ENCODE data around the gene NUP85. TPM values are rescaled to one million over a fixed set of nuclear protein-coding genes. Genes with fewer than 3 reads are reported as not detected.
A peak's percentile ranks its signal among the peaks of the same experiment; 100 is the strongest.

The NUP85 gene
- total and polyA plus RNA-seq, 2 donors (not counting 3 experiments of a cell fraction or from before 2014, with no cell fraction given): 105 to 120 TPM

DNA sequence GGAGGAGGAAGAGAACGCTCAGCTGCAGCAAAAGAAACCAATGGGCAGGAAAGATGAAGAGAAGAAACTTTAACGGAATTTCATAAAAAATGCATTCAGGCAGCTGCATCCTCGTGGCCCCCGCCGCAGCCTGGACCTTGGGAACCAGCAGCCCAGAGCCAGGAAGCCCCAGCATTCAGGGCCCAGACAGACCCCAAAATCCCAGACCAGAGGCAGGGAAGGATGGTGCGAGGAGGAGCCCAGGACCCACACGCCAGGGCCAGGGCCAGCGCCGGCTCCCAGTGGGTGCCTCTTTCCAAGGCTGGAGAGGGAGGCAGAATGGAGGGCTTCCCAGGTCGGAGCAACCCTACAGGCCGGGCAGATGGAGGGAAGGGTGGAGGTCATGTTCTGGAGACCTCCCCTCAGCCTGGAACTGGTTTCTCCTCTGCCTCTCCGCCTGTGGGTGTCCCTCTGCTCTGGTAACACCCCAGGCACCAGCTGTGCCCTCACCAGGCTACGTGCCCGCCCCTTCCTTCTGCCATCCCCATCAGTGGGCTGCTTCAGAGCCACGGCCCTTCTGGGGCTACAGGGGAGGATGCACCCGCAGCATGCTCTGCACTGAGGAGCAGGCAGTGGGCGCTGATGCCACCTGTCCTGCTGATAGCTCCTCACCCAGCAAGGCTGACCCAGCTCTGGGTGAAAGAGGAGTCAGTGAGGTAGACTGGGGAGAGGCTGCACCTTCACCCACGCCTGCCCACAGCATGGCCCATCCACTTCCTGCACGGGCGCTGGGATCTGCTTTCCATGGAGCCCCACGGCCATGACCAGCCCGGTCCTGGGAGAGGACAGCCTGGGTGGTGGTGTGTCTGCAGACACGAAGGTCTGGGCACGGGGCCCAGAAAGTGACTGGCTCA is 66.7 kb downstream of the NUP85 start:
- no peak overlapping the region for H3K27ac ChIP-seq (ENCODE audit: insufficient read depth, low read depth, low read length)
- no peaks in the 10 kb centered on the region for H4K20me1 ChIP-seq (replicated peaks; ENCODE audit: control insufficient read depth, extremely low read depth, insufficient read depth, low read length)
- BruUV-seq (replicated peaks): no TSS peak
- H3K79me2 ChIP-seq (ENCODE audit: control insufficient read depth, insufficient read depth, low read length): no peaks in the 10 kb centered on the region
- TF ChIP-seq POLR2A (IDR thresholded peaks at IDR 0.05; ENCODE audit: low read depth, low read length): no peak
- TF ChIP-seq, protein P1, sequence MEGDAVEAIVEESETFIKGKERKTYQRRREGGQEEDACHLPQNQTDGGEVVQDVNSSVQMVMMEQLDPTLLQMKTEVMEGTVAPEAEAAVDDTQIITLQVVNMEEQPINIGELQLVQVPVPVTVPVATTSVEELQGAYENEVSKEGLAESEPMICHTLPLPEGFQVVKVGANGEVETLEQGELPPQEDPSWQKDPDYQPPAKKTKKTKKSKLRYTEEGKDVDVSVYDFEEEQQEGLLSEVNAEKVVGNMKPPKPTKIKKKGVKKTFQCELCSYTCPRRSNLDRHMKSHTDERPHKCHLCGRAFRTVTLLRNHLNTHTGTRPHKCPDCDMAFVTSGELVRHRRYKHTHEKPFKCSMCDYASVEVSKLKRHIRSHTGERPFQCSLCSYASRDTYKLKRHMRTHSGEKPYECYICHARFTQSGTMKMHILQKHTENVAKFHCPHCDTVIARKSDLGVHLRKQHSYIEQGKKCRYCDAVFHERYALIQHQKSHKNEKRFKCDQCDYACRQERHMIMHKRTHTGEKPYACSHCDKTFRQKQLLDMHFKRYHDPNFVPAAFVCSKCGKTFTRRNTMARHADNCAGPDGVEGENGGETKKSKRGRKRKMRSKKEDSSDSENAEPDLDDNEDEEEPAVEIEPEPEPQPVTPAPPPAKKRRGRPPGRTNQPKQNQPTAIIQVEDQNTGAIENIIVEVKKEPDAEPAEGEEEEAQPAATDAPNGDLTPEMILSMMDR (IDR thresholded peaks at IDR 0.05; ENCODE audit: extremely low read depth in 1 of 2, insufficient read depth in 1 of 2, low read depth in 1 of 2, low read length in 2 of 2): no peak
- no peak for TF ChIP-seq FOS (IDR thresholded peaks at IDR 0.05; ENCODE audit: borderline replicate concordance, insufficient read depth, low read length)
- no peak for TF ChIP-seq POLR2AphosphoS5 (IDR thresholded peaks at IDR 0.05; ENCODE audit: insufficient read depth, low read depth, low read length)
- TF ChIP-seq GATA2 (IDR thresholded peaks at IDR 0.05; ENCODE audit: insufficient read depth, insufficient read length, low read depth, low read length): no peak
- TF ChIP-seq EZH2 (IDR thresholded peaks at IDR 0.05; ENCODE audit: borderline replicate concordance, low read depth, low read length, severe bottlenecking): no peak
- TF ChIP-seq MYC (IDR thresholded peaks at IDR 0.05; ENCODE audit: low read depth, low read length): no peak
- TF ChIP-seq JUN (IDR thresholded peaks at IDR 0.05; ENCODE audit: borderline replicate concordance, insufficient read depth, insufficient read length, low read depth): no peak
- TF ChIP-seq, protein P2, sequence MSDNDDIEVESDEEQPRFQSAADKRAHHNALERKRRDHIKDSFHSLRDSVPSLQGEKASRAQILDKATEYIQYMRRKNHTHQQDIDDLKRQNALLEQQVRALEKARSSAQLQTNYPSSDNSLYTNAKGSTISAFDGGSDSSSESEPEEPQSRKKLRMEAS (IDR thresholded peaks at IDR 0.05; ENCODE audit: insufficient read depth, insufficient read length): no peak
- ChIA-PET POLR2A (no interaction called here), CTCF (interaction anchor here (1.2 to 4.1 kb wide), 12 partner anchors 9 to 158 kb away, joined by 3 to 91 read pairs (median 13); partner anchors contain the start of genes GGA3 and MRPS7)
- H3K4me3 ChIP-seq (replicated peaks in 1 of 3; ENCODE audit: insufficient read depth in 1 of 3, low read depth in 1 of 3, low read length in 3 of 3): peak overlapping the region; percentile 57 to 89 (median 61)
- FAIRE-seq (no peak), DNase-seq (ENCODE audit: low read depth, low spot score) (no peak)
- H3K9ac ChIP-seq (replicated peaks; ENCODE audit: extremely low read depth, insufficient read depth, low read length): no peak overlapping the region
- intact Hi-C loops (cut with micrococcal nuclease) (loop anchor here (1.0 to 2.0 kb wide), 4 partner anchors 17 to 140 kb away; partner anchors contain the start of genes GRB2 and SLC25A19), dilution Hi-C loops (cut with MboI; ENCODE audit: extremely low pct_ligation_motif_present, low sequenced_read_pairs) (no loop called here)
- H2AFZ ChIP-seq (ENCODE audit: low read depth, low read length): no peak overlapping the region
- no peaks in the 10 kb centered on the region for H3K36me3 ChIP-seq (ENCODE audit: control insufficient read depth in 2 of 2, extremely low read depth in 1 of 2, insufficient read depth in 2 of 2, low read length in 2 of 2)
- H3K27me3 ChIP-seq (ENCODE audit: control insufficient read depth in 2 of 2, insufficient read depth in 2 of 2, low read length in 2 of 2): no peaks in the 10 kb centered on the region
- no peaks in the 10 kb centered on the region for H3K9me3 ChIP-seq (replicated peaks; ENCODE audit: control insufficient read depth, insufficient read depth, low read length)
- peaks cover 24% of the 10 kb centered on the region for H3K4me1 ChIP-seq (ENCODE audit: control insufficient read depth, extremely low read depth, insufficient read depth, low read length)
- no peaks in the 10 kb centered on the region for H3K9me1 ChIP-seq (replicated peaks; ENCODE audit: control insufficient read depth, extremely low read depth, insufficient read depth, low read length)
- peak overlapping the region; percentile 71 for H3K4me2 ChIP-seq (ENCODE audit: insufficient read depth, low read length)
